GM18909 (cell line): ENCODE results near the gene D2HGDH.

Experiments
- ATAC-seq: cut with Tn5 transposase; IDR thresholded peaks from one replicate; pipeline ENCODE4 v1.9.1; 2021; ENCODE audit warnings: mild to moderate bottlenecking; ENCODE audit not compliant: unreplicated experiment, poor library complexity

Gene D2HGDH

GRCh38 chr2:241734467-241735208 lies at the start of gene D2HGDH:
Gene D2HGDH (plus strand): TSS chr2:241734630. CDS start chr2:241735225, 595 bp downstream.
- ATAC-seq = peak; percentile 77

GRCh38 chr2:241686324-241686649 lies 48.1 kb upstream of the D2HGDH start:
- peak; percentile 23 for ATAC-seq

- peak; percentile 95 for ATAC-seq
Observed at GRCh38 chr2:241686650-241687425, 47.6 kb upstream of the D2HGDH start, which contains the start of gene DTYMK. Gene DTYMK (minus strand): TSS chr2:241686815. CDS start chr2:241686783, 32 bp downstream.

GRCh38 chr2:241689306-241689705 lies 45.1 kb upstream of the D2HGDH start:
- ATAC-seq = no peak

GRCh38 chr2:241690202-241690717 lies 44.2 kb upstream of the D2HGDH start:
- ATAC-seq = no peak

- ATAC-seq = no peak
Observed at GRCh38 chr2:241692448-241692847, 42.0 kb upstream of the D2HGDH start.

- no peak for ATAC-seq
Observed at GRCh38 chr2:241695651-241696050, 38.8 kb upstream of the D2HGDH start.

GRCh38 chr2:241701149-241701398 lies 33.4 kb upstream of the D2HGDH start:
- no peak for ATAC-seq

GRCh38 chr2:241701399-241702154 lies 32.9 kb upstream of the D2HGDH start, which contains the start of gene ING5:
Gene ING5 (plus strand): TSS chr2:241702039. CDS start chr2:241702066, 27 bp downstream.
- ATAC-seq = peak; percentile 63

GRCh38 chr2:241702155-241703031 lies 32.0 kb upstream of the D2HGDH start:
- ATAC-seq = peak; percentile 70

- no peak for ATAC-seq
Observed at GRCh38 chr2:241703032-241703604, 31.3 kb upstream of the D2HGDH start.

- no peak for ATAC-seq
Observed at GRCh38 chr2:241706537-241706936, 27.9 kb upstream of the D2HGDH start.

GRCh38 chr2:241708879-241709278 lies 25.6 kb upstream of the D2HGDH start:
- ATAC-seq = no peak

GRCh38 chr2:241719093-241719492 lies 15.3 kb upstream of the D2HGDH start:
- ATAC-seq = no peak

- no peak for ATAC-seq
Observed at GRCh38 chr2:241720099-241720498, 14.3 kb upstream of the D2HGDH start.

- no peak for ATAC-seq
Observed at GRCh38 chr2:241720560-241720959, 13.9 kb upstream of the D2HGDH start.

GRCh38 chr2:241721852-241722251 lies 12.6 kb upstream of the D2HGDH start:
- ATAC-seq = no peak

GRCh38 chr2:241722896-241723454 lies 11.5 kb upstream of the D2HGDH start:
- no peak for ATAC-seq

GRCh38 chr2:241724259-241724974 lies 10.0 kb upstream of the D2HGDH start:
- ATAC-seq = no peak
